Muscle layer of colon (tissue), 2 donors: ENCODE measurements around the gene BBS4.
"Not testable (repeated sequence)": the region's sequence is repeated elsewhere in the genome, so short reads cannot be mapped to it uniquely, and the experiment has no call there.

Experiments used
- H3K27ac ChIP-seq: one replicate; pipeline ENCODE4 v1.7.0; 2013; ENCODE audit warnings: low read depth, mild to moderate bottlenecking, low read length, moderate library complexity
- H3K27me3 ChIP-seq, 2 donors: one replicate each; pipeline ENCODE4 v1.7.0; 2013; ENCODE audit warnings: low read length in 2 of 2, mild to moderate bottlenecking in 2 of 2; ENCODE audit not compliant: insufficient read depth in 2 of 2, control insufficient read depth in 1 of 2
- H3K36me3 ChIP-seq: one replicate; pipeline ENCODE4 v1.7.0; 2013; ENCODE audit warnings: mild to moderate bottlenecking, low read length; ENCODE audit not compliant: insufficient read depth
- H3K4me1 ChIP-seq: one replicate; pipeline ENCODE4 v1.7.0; 2013; ENCODE audit warnings: mild to moderate bottlenecking, low read length; ENCODE audit not compliant: insufficient read depth
- H3K4me3 ChIP-seq, 2 donors: one replicate each; pipeline ENCODE4 v1.7.0; 2013; ENCODE audit warnings: low read length in 2 of 2, low read depth in 1 of 2, mild to moderate bottlenecking in 1 of 2, moderate library complexity in 1 of 2
- H3K9ac ChIP-seq: one replicate; pipeline ENCODE4 v1.7.0; 2013; ENCODE audit warnings: low read length
- H3K9me3 ChIP-seq: one replicate; pipeline ENCODE4 v1.7.0; 2013; ENCODE audit warnings: mild to moderate bottlenecking, low read length
- donor health status: abdominal sarcoma.
- donor health status: Adenocarcinoma of cecum.

BBS4 gene

GRCh38 chr15:72708551-72709303 is 22.7 kb downstream of the BBS4 start:
- peaks cover 13% of the 10 kb centered on the region for H3K36me3 ChIP-seq
- H3K9me3 ChIP-seq, H3K9ac ChIP-seq, H3K4me3 ChIP-seq, H3K27me3 ChIP-seq, H3K27ac ChIP-seq, H3K4me1 ChIP-seq: not testable (repeated sequence)

GRCh38 chr15:72722071-72722696 is 36.2 kb downstream of the BBS4 start:
- Histone ChIP-seq H3K27me3 (no peaks in the 10 kb centered on the region), H3K27ac (no peak overlapping the region), H3K9ac (no peak overlapping the region), H3K4me3 (no peak overlapping the region), H3K9me3 (no peaks in the 10 kb centered on the region), H3K4me1 (no peaks in the 10 kb centered on the region), H3K36me3 (peaks cover 14% of the 10 kb centered on the region)

GRCh38 chr15:72724028-72724427 is 38.0 kb downstream of the BBS4 start:
- H3K27me3 ChIP-seq, result no peaks in the 10 kb centered on the region
- H3K4me3 ChIP-seq, result no peak overlapping the region
- H3K9me3 ChIP-seq, result no peaks in the 10 kb centered on the region
- peaks cover 21% of the 10 kb centered on the region for H3K36me3 ChIP-seq
- H3K4me1 ChIP-seq, result no peaks in the 10 kb centered on the region
- no peak overlapping the region for H3K27ac ChIP-seq
- H3K9ac ChIP-seq, result no peak overlapping the region

GRCh38 chr15:72725446-72725845 is 39.4 kb downstream of the BBS4 start:
- Histone ChIP-seq H3K36me3 (peaks cover 21% of the 10 kb centered on the region), H3K9ac (no peak overlapping the region), H3K27ac (no peak overlapping the region), H3K27me3 (no peaks in the 10 kb centered on the region), H3K9me3 (no peaks in the 10 kb centered on the region), H3K4me3 (no peak overlapping the region), H3K4me1 (no peaks in the 10 kb centered on the region)

- not testable (repeated sequence) for H3K27ac ChIP-seq, H3K4me1 ChIP-seq, H3K4me3 ChIP-seq, H3K9me3 ChIP-seq, H3K27me3 ChIP-seq, H3K9ac ChIP-seq
- H3K36me3 ChIP-seq, result peaks cover 21% of the 10 kb centered on the region
Observed at GRCh38 chr15:72725851-72726250, 39.8 kb downstream of the BBS4 start.

GRCh38 chr15:72727154-72727553 is 41.1 kb downstream of the BBS4 start:
- Histone ChIP-seq H3K4me1 (no peaks in the 10 kb centered on the region), H3K9me3 (no peaks in the 10 kb centered on the region), H3K9ac (no peak overlapping the region), H3K36me3 (peaks cover 34% of the 10 kb centered on the region), H3K4me3 (no peak overlapping the region), H3K27me3 (no peaks in the 10 kb centered on the region), H3K27ac (no peak overlapping the region)

- not testable (repeated sequence) for H3K4me3 ChIP-seq, H3K27ac ChIP-seq, H3K27me3 ChIP-seq, H3K9ac ChIP-seq, H3K9me3 ChIP-seq, H3K4me1 ChIP-seq
- H3K36me3 ChIP-seq, result peaks cover 36% of the 10 kb centered on the region
Observed at GRCh38 chr15:72728249-72728648, 42.2 kb downstream of the BBS4 start.

- no peak overlapping the region for H3K27ac ChIP-seq
- no peaks in the 10 kb centered on the region for H3K27me3 ChIP-seq
- no peaks in the 10 kb centered on the region for H3K4me1 ChIP-seq
- no peaks in the 10 kb centered on the region for H3K9me3 ChIP-seq
- no peak overlapping the region for H3K4me3 ChIP-seq
- H3K36me3 ChIP-seq, result peaks cover 31% of the 10 kb centered on the region
- no peak overlapping the region for H3K9ac ChIP-seq
Observed at GRCh38 chr15:72728821-72729220, 42.8 kb downstream of the BBS4 start.

GRCh38 chr15:72732086-72732485 is 46.1 kb downstream of the BBS4 start:
- Histone ChIP-seq H3K36me3 (peaks cover 53% of the 10 kb centered on the region), H3K27me3 (no peaks in the 10 kb centered on the region), H3K9ac (no peak overlapping the region), H3K4me3 (no peak overlapping the region), H3K4me1 (no peaks in the 10 kb centered on the region), H3K9me3 (no peaks in the 10 kb centered on the region), H3K27ac (no peak overlapping the region)

- no peaks in the 10 kb centered on the region for H3K9me3 ChIP-seq
- no peaks in the 10 kb centered on the region for H3K4me1 ChIP-seq
- no peak overlapping the region for H3K9ac ChIP-seq
- H3K36me3 ChIP-seq, result peaks cover 56% of the 10 kb centered on the region
- H3K4me3 ChIP-seq, result no peak overlapping the region
- no peaks in the 10 kb centered on the region for H3K27me3 ChIP-seq
- no peak overlapping the region for H3K27ac ChIP-seq
Observed at GRCh38 chr15:72732516-72732915, 46.5 kb downstream of the BBS4 start.

GRCh38 chr15:72733941-72734738 is 48.1 kb downstream of the BBS4 start:
- no peaks in the 10 kb centered on the region for H3K9me3 ChIP-seq
- no peaks in the 10 kb centered on the region for H3K4me1 ChIP-seq
- H3K4me3 ChIP-seq, result no peak overlapping the region
- H3K27ac ChIP-seq, result no peak overlapping the region
- peaks cover 59% of the 10 kb centered on the region for H3K36me3 ChIP-seq
- H3K9ac ChIP-seq, result no peak overlapping the region
- no peaks in the 10 kb centered on the region for H3K27me3 ChIP-seq
